H1 (cell line): ENCODE results near the gene OOSP4A. TPM values are rescaled to one million over a fixed set of nuclear protein-coding genes. Genes with fewer than 3 reads are reported as not detected.

Experiments used
- CTCF ChIA-PET: fragments of 300-600 bp; sonication (Branson Sonifier 250); formaldehyde crosslinking; loops from one replicate; lab custom pipeline; 2021; ENCODE audit not compliant: partially characterized antibody; lab: Charles Lee
- POLR2A ChIA-PET: fragments of 300-600 bp; sonication (Branson Sonifier 250); formaldehyde crosslinking; loops from one replicate; lab custom pipeline; 2021; ENCODE audit warnings: inconsistent platforms; ENCODE audit not compliant: partially characterized antibody; lab: Charles Lee
- DNase-seq, 2 experiments: peaks; one replicate each; pipeline versions ENCODE4 v3.0.0 to v3.0.0-alpha.2; 2010 to 2022; ENCODE audit warnings: low spot score in 2 of 2, low read depth in 1 of 2, mixed read lengths in 1 of 2
- FAIRE-seq: peaks from 2 replicates; lab custom pipeline; 2011; peaks lifted over from hg19 to GRCh38; lab: Jason Lieb, UNC
- H2AFZ ChIP-seq: 2 replicates; pipeline ENCODE4 v1.8.1; 2012; ENCODE audit warnings: low read length, inconsistent platforms
- H2AK5ac ChIP-seq: 2 replicates; pipeline ENCODE4 v1.6.1; 2013; ENCODE audit warnings: low read depth, low read length
- H2BK120ac ChIP-seq: replicated peaks from 2 replicates; pipeline ENCODE3; 2013; ENCODE audit warnings: low read depth, low read length, inconsistent platforms
- H2BK12ac ChIP-seq: 2 replicates; pipeline ENCODE4 v1.6.1; 2013; ENCODE audit warnings: low read depth, low read length
- H2BK15ac ChIP-seq: 2 replicates; pipeline ENCODE4 v1.6.1; 2013; ENCODE audit warnings: low read length
- H2BK20ac ChIP-seq: 2 replicates; pipeline ENCODE4 v1.6.1; 2013; ENCODE audit warnings: low read length
- H2BK5ac ChIP-seq: 2 replicates; pipeline ENCODE4 v1.6.1; 2013; ENCODE audit warnings: low read depth, low read length
- H3K14ac ChIP-seq: 2 replicates; pipeline ENCODE4 v1.6.1; 2013; ENCODE audit warnings: inconsistent platforms; ENCODE audit not compliant: insufficient read length
- H3K18ac ChIP-seq: 2 replicates; pipeline ENCODE4 v1.6.1; 2013; ENCODE audit warnings: low read length; ENCODE audit errors: extremely low read depth
- H3K23ac ChIP-seq: 2 replicates; pipeline ENCODE4 v1.6.1; 2013; ENCODE audit warnings: inconsistent platforms; ENCODE audit not compliant: insufficient read length
- H3K23me2 ChIP-seq: 2 replicates; pipeline ENCODE4 v1.6.1; 2013; ENCODE audit warnings: low read depth, low read length
- H3K27ac ChIP-seq: 2 replicates; pipeline ENCODE4 v1.6.1; 2011; ENCODE audit warnings: low read depth, low read length, inconsistent platforms
- H3K27me3 ChIP-seq, 4 experiments: replicated peaks in 1 of 4; 1 replicate in 1 of 4; 2 replicates in 3 of 4; pipeline versions ENCODE4 v1.6.1 to v1.8.1; 2011 to 2013; ENCODE audit warnings: low read length in 3 of 4, mild to moderate bottlenecking in 3 of 4, inconsistent platforms in 2 of 4, mixed read lengths in 2 of 4, moderate library complexity in 1 of 4; ENCODE audit not compliant: control insufficient read depth in 3 of 4, insufficient read depth in 3 of 4; ENCODE audit errors: extremely low read depth in 1 of 4
- H3K36me3 ChIP-seq, 4 experiments: 2 replicates each; pipeline versions ENCODE4 v1.6.1 to v1.8.1; 2011 to 2013; ENCODE audit warnings: mild to moderate bottlenecking in 4 of 4, low read length in 3 of 4, moderate library complexity in 2 of 4, control low read depth in 1 of 4, inconsistent platforms in 1 of 4; ENCODE audit not compliant: insufficient read depth in 4 of 4, control insufficient read depth in 2 of 4
- H3K4ac ChIP-seq: replicated peaks from 2 replicates; pipeline ENCODE3; 2013; ENCODE audit warnings: low read length, low read depth, mixed read lengths, inconsistent platforms; ENCODE audit not compliant: insufficient read length
- H3K4me1 ChIP-seq, 4 experiments: replicated peaks in 1 of 4; 1 replicate in 1 of 4; 2 replicates in 3 of 4; pipeline versions ENCODE4 v1.6.1 to v1.8.1; 2011 to 2013; ENCODE audit warnings: low read length in 3 of 4, inconsistent platforms in 2 of 4, mixed read lengths in 1 of 4; ENCODE audit not compliant: insufficient read depth in 4 of 4, control insufficient read depth in 3 of 4
- H3K4me2 ChIP-seq, 2 experiments: 2 replicates each; pipeline versions ENCODE4 v1.6.1 to v1.8.1; 2011 to 2013; ENCODE audit warnings: low read depth in 2 of 2, low read length in 2 of 2, control low read depth in 1 of 2, inconsistent platforms in 1 of 2, mild to moderate bottlenecking in 1 of 2; ENCODE audit not compliant: insufficient read depth in 1 of 2
- H3K4me3 ChIP-seq, 4 experiments: fragments of 200-600, 300-600 bp in 1 of 4; sonication (generic), shearing (Covaris generic), sonication (Bioruptor Twin) in 1 of 4; 2 replicates each; pipeline versions ENCODE4 v1.5.1 to v1.8.1; 2011 to 2016; ENCODE audit warnings: low read length in 4 of 4, low read depth in 3 of 4, control low read depth in 2 of 4, inconsistent platforms in 2 of 4, mild to moderate bottlenecking in 2 of 4, mixed read lengths in 1 of 4, moderate library complexity in 1 of 4; ENCODE audit not compliant: insufficient read depth in 2 of 4; ENCODE audit errors: extremely low read depth in 1 of 4
- H3K56ac ChIP-seq: replicated peaks from 2 replicates; pipeline ENCODE3; 2013; ENCODE audit warnings: low read depth, mild to moderate bottlenecking, mixed read lengths, low read length, inconsistent platforms; ENCODE audit not compliant: insufficient read length
- H3K79me1 ChIP-seq: 2 replicates; pipeline ENCODE4 v1.6.1; 2013; ENCODE audit warnings: low read depth, low read length, control low read depth
- H3K79me2 ChIP-seq, 2 experiments: 2 replicates each; pipeline versions ENCODE4 v1.6.1 to v1.8.1; 2012 to 2013; ENCODE audit warnings: low read length in 2 of 2, mild to moderate bottlenecking in 2 of 2, inconsistent platforms in 1 of 2; ENCODE audit not compliant: insufficient read depth in 2 of 2, control insufficient read depth in 1 of 2
- H3K9ac ChIP-seq, 4 experiments: replicated peaks in 1 of 4; 1 replicate in 1 of 4; 2 replicates in 3 of 4; pipeline versions ENCODE4 v1.6.1 to v1.8.1; 2011 to 2013; ENCODE audit warnings: low read depth in 3 of 4, low read length in 3 of 4, control low read depth in 2 of 4, mild to moderate bottlenecking in 2 of 4, moderate library complexity in 2 of 4, inconsistent platforms in 1 of 4; ENCODE audit errors: extremely low read depth in 1 of 4
- H3K9me3 ChIP-seq, 2 experiments: 2 replicates each; pipeline versions ENCODE4 v1.6.1 to v1.8.1; 2012 to 2013; ENCODE audit warnings: mild to moderate bottlenecking in 2 of 2, moderate library complexity in 2 of 2, control low read depth in 1 of 2, inconsistent platforms in 1 of 2, low read depth in 1 of 2, low read length in 1 of 2, mixed read lengths in 1 of 2; ENCODE audit not compliant: insufficient read depth in 2 of 2
- H4K20me1 ChIP-seq, 2 experiments: replicated peaks in 1 of 2; 2 replicates each; pipeline versions ENCODE3 to v1.8.1; 2011 to 2013; ENCODE audit warnings: inconsistent platforms in 2 of 2, low read length in 2 of 2, mild to moderate bottlenecking in 1 of 2; ENCODE audit not compliant: insufficient read depth in 2 of 2, control insufficient read depth in 1 of 2
- H4K5ac ChIP-seq: 2 replicates; pipeline ENCODE4 v1.6.1; 2013; ENCODE audit warnings: low read length, low read depth, mixed read lengths, inconsistent platforms; ENCODE audit not compliant: insufficient read length
- H4K8ac ChIP-seq: 2 replicates; pipeline ENCODE4 v1.8.0; 2013; ENCODE audit warnings: mild to moderate bottlenecking, moderate library complexity, low read length, inconsistent platforms; ENCODE audit not compliant: insufficient read depth; ENCODE audit errors: extremely low read depth
- H4K91ac ChIP-seq: replicated peaks from 2 replicates; pipeline ENCODE3; 2013; ENCODE audit warnings: low read length, mixed read lengths, inconsistent platforms; ENCODE audit not compliant: insufficient read length
- CBX5 ChIP-seq: fragments of 300-800, 300-1000 bp; sonication (generic); IDR thresholded peaks from 2 replicates; pipeline ENCODE4 v1.7.1; 2016; ENCODE audit warnings: antibody characterized with exemption, low read length, low read depth
- CTBP2 ChIP-seq: IDR thresholded peaks from 2 replicates; pipeline ENCODE4 v1.7.0; 2011; ENCODE audit warnings: borderline replicate concordance, mild to moderate bottlenecking, moderate library complexity, mixed read lengths, low read length; ENCODE audit not compliant: insufficient read depth, insufficient read length
- PHF8 ChIP-seq: fragments of 200-600 bp; sonication (generic); conservative IDR thresholded peaks from 2 replicates; pipeline ENCODE4 v1.7.1; 2012; ENCODE audit warnings: low read depth, mild to moderate bottlenecking, inconsistent platforms, low read length, moderate library complexity
- TAF1 ChIP-seq: IDR thresholded peaks from 2 replicates; pipeline ENCODE4 v1.6.1; 2011; ENCODE audit warnings: mild to moderate bottlenecking, low read depth, low read length
- WGBS, 2 experiments: shearing (Covaris generic) in 1 of 2; methylation state at CpG; one replicate each; pipeline versions ENCODE4 v1.1.6 to v1.1.7; 2013 to 2015; ENCODE audit warnings: low lambda C conversion rate in 2 of 2, mixed read lengths in 2 of 2, inconsistent platforms in 1 of 2, low coverage in 1 of 2, missing lambda C conversion rate in 1 of 2; ENCODE audit not compliant: insufficient replicate concordance in 2 of 2, insufficient coverage in 1 of 2, insufficient read length in 1 of 2; ENCODE audit errors: extremely low coverage in 1 of 2, missing lambda C conversion rate in 1 of 2; 5-methylcytosine and 5-hydroxymethylcytosine counted together
- polyA plus RNA-seq, 7 experiments: library from polyadenylated mRNA; depleted of rRNA in 3 of 7; stranded (reverse) in 5 of 7; unstranded in 2 of 7; fragments of >200 nt in 5 of 7; fragments of 200-250 nt in 2 of 7; gene quantifications; 1 replicate in 5 of 7; 2 replicates in 1 of 7; 4 replicates in 1 of 7; pipeline versions ENCODE4 v1.2.1 to v1.2.3, GENCODE V29; 2011 to 2013; ENCODE audit warnings: missing spikeins in 2 of 7, mixed read lengths in 2 of 7
- total RNA-seq: library from RNA; stranded (reverse); fragmentation: NEBNext Ultra II Directional; extraction: Animal tissue kit (Norgen Biotek cat#: 25700); gene quantifications from 2 replicates; pipeline ENCODE4 v1.2.1, GENCODE V29; 2021

OOSP4A gene
- total and polyA plus RNA-seq, 2 of the 8 experiments (the other 6 are each of a cell fraction or from before 2014, with no cell fraction given): not detected

GRCh38 chr11:59923813-59924212 lies 40.0 kb upstream of the OOSP4A start:
- Histone ChIP-seq H3K4ac (no peak overlapping the region), H2BK5ac (no peak overlapping the region), H3K18ac (no peak overlapping the region), H2AK5ac (no peak overlapping the region), H2BK15ac (no peak overlapping the region), H3K4me3 (no peak overlapping the region), H4K91ac (no peak overlapping the region), H3K14ac (no peak overlapping the region), H3K9ac (no peak overlapping the region), H2AFZ (no peak overlapping the region), H2BK120ac (no peak overlapping the region), H3K27me3 (no peaks in the 10 kb centered on the region), H4K8ac (no peak overlapping the region), H4K5ac (no peak overlapping the region), H3K23me2 (no peaks in the 10 kb centered on the region), H3K79me1 (no peaks in the 10 kb centered on the region), H3K27ac (no peak overlapping the region), H2BK12ac (no peak overlapping the region), H3K36me3 (no peaks in the 10 kb centered on the region), H3K23ac (no peak overlapping the region), H3K56ac (no peak overlapping the region), H4K20me1 (no peaks in the 10 kb centered on the region), H2BK20ac (no peak overlapping the region), H3K79me2 (no peaks in the 10 kb centered on the region), H3K4me1 (no peaks in the 10 kb centered on the region), H3K9me3 (peaks cover 34% of the 10 kb centered on the region in 2 experiments), H3K4me2 (no peak overlapping the region)
- 97% methylated on average over 6 of the region's 6 CpGs; no CpG with 5 or more reads in 1 of the 2 experiments for WGBS, 2 experiments
- DNase-seq (peak in 1 of 2 experiments; percentile 49), FAIRE-seq (no peak)
- TF ChIP-seq CTBP2: no peak
- TF ChIP-seq TAF1: no peak
- no peak for TF ChIP-seq CBX5
- TF ChIP-seq PHF8: no peak
- ChIA-PET CTCF (interaction anchor here (1.5 kb wide), 1 partner anchor 74 kb away, joined by 4 read pairs; no protein-coding TSS in a partner anchor), POLR2A (no interaction called here)
